MCF 10A (cell line): ENCODE data around the gene BUD13. TPM values are rescaled to one million over a fixed set of nuclear protein-coding genes. Genes with fewer than 3 reads are reported as not detected.

ENCODE experiments used
- BruUV-seq: library from RNA; stranded (reverse); fragments of 400-500 nt; replicated peaks from 2 replicates; lab custom pipeline; 2021; lab: Mats Ljungman, UMichigan
- CTCF ChIA-PET: fragments of 300-600 bp; sonication (Branson Sonifier 250); formaldehyde crosslinking; extraction: SDS; loops from one replicate; lab custom pipeline; 2021; ENCODE audit warnings: antibody characterized with exemption, inconsistent platforms; lab: Yijun Ruan, JAX
- POLR2A ChIA-PET: fragments of 300-600, 350-650 bp; sonication (Branson Sonifier 250); formaldehyde crosslinking; extraction: SDS; loops from one replicate; lab custom pipeline; 2020; ENCODE audit warnings: antibody characterized with exemption, inconsistent platforms; lab: Yijun Ruan, JAX
- DNase-seq: peaks from one replicate; pipeline ENCODE4 v3.0.0-alpha.2; 2018; ENCODE audit not compliant: unreplicated experiment
- H3K27ac Mint-ChIP-seq: one replicate; pipeline ENCODE4 v1.8.0; 2022; ENCODE audit warnings: mild to moderate bottlenecking, low read depth, mixed read lengths; ENCODE audit not compliant: unreplicated experiment
- H3K27me3 Mint-ChIP-seq: one replicate; pipeline ENCODE4 v1.8.0; 2022; ENCODE audit warnings: mixed read lengths; ENCODE audit not compliant: insufficient read depth, unreplicated experiment
- H3K36me3 Mint-ChIP-seq: one replicate; pipeline ENCODE4 v1.8.0; 2022; ENCODE audit warnings: mild to moderate bottlenecking, moderate library complexity, mixed read lengths; ENCODE audit not compliant: insufficient read depth, unreplicated experiment
- H3K4me1 Mint-ChIP-seq: one replicate; pipeline ENCODE4 v1.8.0; 2022; ENCODE audit warnings: mixed read lengths; ENCODE audit not compliant: insufficient read depth, unreplicated experiment
- H3K4me3 Mint-ChIP-seq: one replicate; pipeline ENCODE4 v1.8.0; 2022; ENCODE audit warnings: mild to moderate bottlenecking, moderate library complexity, mixed read lengths; ENCODE audit not compliant: unreplicated experiment
- H3K9me3 Mint-ChIP-seq: one replicate; pipeline ENCODE4 v1.8.0; 2022; ENCODE audit warnings: mixed read lengths; ENCODE audit not compliant: unreplicated experiment
- CTCF ChIP-seq: fragments of 200-600 bp; IDR thresholded peaks from one replicate; pipeline ENCODE4 v1.8.0; 2022; ENCODE audit warnings: antibody characterized with exemption, mild to moderate bottlenecking; ENCODE audit not compliant: unreplicated experiment
- intact Hi-C: fragments of 100-400 bp; cut with micrococcal nuclease; formaldehyde crosslinking; loops from 2 replicates; pipeline ENCODE4 v1.14.1; 2022
- total RNA-seq: library from RNA; stranded (reverse); gene quantifications from 2 replicates; pipeline ENCODE4 v1.2.3, GENCODE V29; 2022

The BUD13 gene
- total RNA-seq, 1 experiment from 2014 or later, result 15.1 TPM

GRCh38 chr11:116703421-116703820 is 69.4 kb downstream of the BUD13 start:
- no TSS peak for BruUV-seq
- no peak overlapping the region for H3K4me3 Mint-ChIP-seq
- H3K27me3 Mint-ChIP-seq, result no peaks in the 10 kb centered on the region
- ChIA-PET CTCF (interaction anchor here (0.7 to 3.4 kb wide), 2 partner anchors 12 to 132 kb away, joined by 3 to 19 read pairs; no protein-coding TSS in a partner anchor), POLR2A (no interaction called here)
- no peak overlapping the region for H3K27ac Mint-ChIP-seq
- intact Hi-C loops, result no loop called here
- H3K36me3 Mint-ChIP-seq, result no peaks in the 10 kb centered on the region
- TF ChIP-seq CTCF, result no peak
- H3K4me1 Mint-ChIP-seq, result peaks cover 5% of the 10 kb centered on the region
- DNase-seq, result no peak
- no peaks in the 10 kb centered on the region for H3K9me3 Mint-ChIP-seq

GRCh38 chr11:116702772-116703385 is 69.9 kb downstream of the BUD13 start:
- H3K4me1 Mint-ChIP-seq, result peaks cover 3% of the 10 kb centered on the region
- TF ChIP-seq CTCF, result no peak
- H3K36me3 Mint-ChIP-seq, result no peaks in the 10 kb centered on the region
- no peak overlapping the region for H3K4me3 Mint-ChIP-seq
- POLR2A ChIA-PET, result no interaction called here
- BruUV-seq, result no TSS peak
- no peaks in the 10 kb centered on the region for H3K9me3 Mint-ChIP-seq
- DNase-seq, result no peak
- CTCF ChIA-PET, result interaction anchor here (3.4 kb wide), 1 partner anchor 11 kb away, joined by 19 read pairs; no protein-coding TSS in a partner anchor
- intact Hi-C loops, result no loop called here
- H3K27me3 Mint-ChIP-seq, result no peaks in the 10 kb centered on the region
- H3K27ac Mint-ChIP-seq, result no peak overlapping the region

GRCh38 chr11:116701876-116702275 is 70.9 kb downstream of the BUD13 start:
- Mint-ChIP-seq H3K27me3 (no peaks in the 10 kb centered on the region), H3K36me3 (no peaks in the 10 kb centered on the region), H3K27ac (no peak overlapping the region), H3K4me1 (no peaks in the 10 kb centered on the region), H3K9me3 (no peaks in the 10 kb centered on the region), H3K4me3 (no peak overlapping the region)
- ChIA-PET CTCF (interaction anchor here (1.1 to 3.4 kb wide), 2 partner anchors 10 to 33 kb away, joined by 5 to 19 read pairs; no protein-coding TSS in a partner anchor), POLR2A (interaction anchor here (0.6 kb wide), 1 partner anchor 542 kb away, joined by 3 read pairs; no protein-coding TSS in a partner anchor)
- no peak for TF ChIP-seq CTCF
- intact Hi-C loops, result no loop called here
- BruUV-seq, result no TSS peak
- DNase-seq, result no peak

- Mint-ChIP-seq H3K4me1 (peaks cover 4% of the 10 kb centered on the region), H3K4me3 (no peak overlapping the region), H3K36me3 (no peaks in the 10 kb centered on the region), H3K27me3 (no peaks in the 10 kb centered on the region), H3K27ac (no peak overlapping the region), H3K9me3 (no peaks in the 10 kb centered on the region)
- no TSS peak for BruUV-seq
- intact Hi-C loops, result no loop called here
- CTCF ChIA-PET, result interaction anchor here (0.5 to 3.4 kb wide), 3 partner anchors 10 to 261 kb away, joined by 3 to 19 read pairs (median 5); no protein-coding TSS in a partner anchor
- DNase-seq, result no peak
- TF ChIP-seq CTCF, result no peak
- POLR2A ChIA-PET, result interaction anchor here (0.6 kb wide), 1 partner anchor 49 kb away, joined by 3 read pairs; no protein-coding TSS in a partner anchor
Measured at GRCh38 chr11:116701297-116701801, 71.4 kb downstream of the BUD13 start.
